ENCODE data around the gene GALK1.
A peak's percentile ranks its signal among the peaks of the same experiment; 100 is the strongest.
"Not testable (repeated sequence)": the region's sequence is repeated elsewhere in the genome, so short reads cannot be mapped to it uniquely, and the experiment has no call there.

The GALK1 gene

DNA sequence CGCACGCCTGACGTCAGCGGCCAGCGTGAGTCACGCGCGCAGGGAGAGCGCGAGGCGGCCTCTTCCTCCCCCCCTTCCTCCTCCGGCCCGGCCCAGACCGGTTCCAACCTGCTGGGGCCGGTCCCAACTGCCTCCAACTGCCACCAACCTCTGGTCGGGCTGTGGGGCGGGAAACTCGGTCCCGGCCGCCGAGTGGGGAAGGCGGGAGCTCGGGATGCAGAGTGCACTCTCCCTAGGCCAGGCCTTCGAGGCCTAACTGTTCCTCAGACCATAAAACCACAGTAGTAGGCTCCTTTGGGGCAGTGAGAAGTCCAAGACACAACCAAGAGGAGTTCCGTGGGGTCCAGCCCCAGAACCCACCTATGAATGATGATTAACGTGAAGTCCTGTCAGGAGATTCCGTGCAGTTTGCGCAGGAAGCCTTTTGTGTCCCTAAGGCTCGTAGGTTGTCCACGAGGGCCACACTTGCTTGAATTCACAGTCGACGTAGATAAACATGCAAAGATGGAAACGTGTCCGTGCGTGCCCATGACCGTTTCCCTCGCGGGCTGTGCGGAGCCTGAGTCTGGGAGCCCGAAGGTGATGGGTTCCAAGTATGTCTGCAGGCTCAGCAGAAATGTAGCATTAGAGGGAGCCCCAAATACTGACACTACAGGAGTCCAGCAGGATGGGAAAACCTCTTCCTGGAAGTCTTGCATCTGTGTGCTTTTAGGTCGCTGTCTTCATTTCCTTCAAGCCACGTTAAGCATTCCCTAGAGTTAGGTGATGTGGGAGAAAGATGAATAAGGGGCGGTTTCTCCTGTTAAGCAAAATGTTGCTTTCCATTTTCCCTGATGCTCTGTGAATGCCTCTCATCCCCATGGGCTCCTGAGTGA lies 20.3 kb upstream of the GALK1 start:
- peak overlapping the region; percentile 99 for H3K4me3 ChIP-seq (ENCODE audit: low read length)
- no peak for DNase-seq (ENCODE audit: low read depth, low spot score)

DNA sequence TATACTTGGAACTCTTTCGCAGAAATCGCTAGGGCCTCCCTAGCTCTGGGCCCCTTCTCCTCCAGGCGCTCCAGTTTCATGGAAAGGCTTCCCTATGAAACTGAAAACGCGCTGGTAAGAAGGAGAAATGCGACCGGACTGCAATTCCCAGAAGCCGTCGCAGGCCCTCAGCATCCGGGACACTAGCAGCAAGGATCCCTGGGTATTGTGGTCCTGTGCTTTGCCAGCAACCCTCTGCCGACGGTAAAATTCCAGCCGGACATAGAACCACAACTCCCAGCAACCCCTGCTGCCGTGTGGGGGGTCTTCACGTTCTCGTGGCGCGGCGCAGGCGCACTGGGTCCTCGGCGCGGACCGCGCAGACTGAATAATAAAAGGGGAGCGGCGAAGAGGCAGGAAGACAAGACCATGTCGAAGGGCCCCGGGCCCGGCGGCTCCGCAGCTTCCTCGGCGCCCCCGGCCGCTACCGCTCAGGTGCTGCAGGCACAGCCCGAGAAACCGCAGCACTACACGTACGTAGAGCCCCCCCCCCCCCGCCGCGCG lies 19.6 kb upstream of the GALK1 start, which contains the start of gene UNK:
Gene UNK (plus strand): TSS at position 334 of the 543 bp plus-strand sequence. CDS start 75 bp downstream, at position 409.
- peak within 1 kb of the TSS; percentile 99 for H3K4me3 ChIP-seq (ENCODE audit: low read length)
- peak; percentile 99 for DNase-seq (ENCODE audit: low read depth, low spot score)

DNA sequence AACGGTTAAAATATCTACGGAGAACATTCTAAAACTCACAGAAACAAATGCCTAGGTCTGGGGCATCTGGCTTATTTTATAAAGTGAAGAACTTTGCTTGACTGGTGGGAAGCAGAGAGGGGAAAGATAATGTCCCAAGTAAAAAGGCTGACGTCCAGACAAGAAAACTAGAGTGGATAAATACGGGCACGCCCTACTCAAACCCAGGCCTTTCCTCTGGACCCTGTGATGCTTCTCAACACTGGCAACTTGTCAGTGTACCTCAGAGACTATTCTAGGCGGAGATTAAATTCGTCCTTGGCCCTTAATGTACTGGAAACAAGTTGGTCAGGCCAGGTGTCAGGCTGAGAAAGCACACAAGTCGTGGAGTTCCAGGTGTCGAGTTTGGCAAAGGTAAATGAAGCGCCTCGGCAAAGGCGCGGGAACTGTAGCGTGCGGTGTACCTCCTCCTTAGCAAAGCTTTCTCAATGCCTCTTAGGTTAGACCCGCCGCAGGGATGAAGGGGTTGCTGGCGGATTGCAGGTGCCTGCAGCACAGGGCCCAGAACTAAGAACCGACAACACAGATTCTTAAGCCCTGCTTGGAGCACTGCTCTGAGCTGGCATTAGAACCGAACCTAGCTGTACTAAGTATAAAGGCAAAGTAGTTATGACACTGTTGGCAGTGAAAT lies 18.9 kb upstream of the GALK1 start:
- peak overlapping the region; percentile 99 for H3K4me3 ChIP-seq (ENCODE audit: low read length)
- no peak for DNase-seq (ENCODE audit: low read depth, low spot score)

DNA sequence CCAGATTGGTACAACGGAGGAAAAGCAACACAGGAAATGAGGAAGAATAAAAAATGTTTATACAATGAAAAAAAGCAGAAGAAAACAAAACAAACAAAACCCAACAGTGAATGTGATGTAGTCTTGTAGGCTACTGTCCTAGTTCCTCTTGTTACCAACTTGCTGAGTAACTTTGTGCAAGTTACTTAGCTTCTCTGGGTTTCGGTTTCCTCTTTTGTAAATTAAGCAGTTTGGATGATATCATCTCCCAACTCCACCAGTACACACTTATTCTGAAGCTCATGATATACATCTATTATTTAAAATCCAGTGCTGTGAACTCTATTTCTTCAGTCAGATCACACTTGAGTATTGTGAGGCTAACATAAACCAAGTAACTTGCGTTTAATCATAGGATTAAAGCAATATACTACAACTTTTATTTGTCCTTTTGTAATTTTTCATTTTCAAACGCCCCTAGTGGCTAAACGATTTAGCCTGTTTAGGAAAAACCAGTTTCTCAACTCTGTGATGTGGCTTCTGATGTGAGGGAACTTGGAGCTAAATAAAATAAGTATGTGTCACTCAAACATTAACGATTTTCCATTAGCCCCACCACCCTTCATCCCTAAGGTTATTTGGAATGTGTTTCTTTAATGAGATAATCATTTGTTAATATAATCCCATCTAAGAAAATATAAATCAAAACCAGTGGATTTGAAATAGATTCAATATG lies 18.2 kb upstream of the GALK1 start:
- peak; percentile 86 for DNase-seq (ENCODE audit: low read depth, low spot score)
- H3K4me3 ChIP-seq (ENCODE audit: low read length): peak overlapping the region; percentile 99

DNA sequence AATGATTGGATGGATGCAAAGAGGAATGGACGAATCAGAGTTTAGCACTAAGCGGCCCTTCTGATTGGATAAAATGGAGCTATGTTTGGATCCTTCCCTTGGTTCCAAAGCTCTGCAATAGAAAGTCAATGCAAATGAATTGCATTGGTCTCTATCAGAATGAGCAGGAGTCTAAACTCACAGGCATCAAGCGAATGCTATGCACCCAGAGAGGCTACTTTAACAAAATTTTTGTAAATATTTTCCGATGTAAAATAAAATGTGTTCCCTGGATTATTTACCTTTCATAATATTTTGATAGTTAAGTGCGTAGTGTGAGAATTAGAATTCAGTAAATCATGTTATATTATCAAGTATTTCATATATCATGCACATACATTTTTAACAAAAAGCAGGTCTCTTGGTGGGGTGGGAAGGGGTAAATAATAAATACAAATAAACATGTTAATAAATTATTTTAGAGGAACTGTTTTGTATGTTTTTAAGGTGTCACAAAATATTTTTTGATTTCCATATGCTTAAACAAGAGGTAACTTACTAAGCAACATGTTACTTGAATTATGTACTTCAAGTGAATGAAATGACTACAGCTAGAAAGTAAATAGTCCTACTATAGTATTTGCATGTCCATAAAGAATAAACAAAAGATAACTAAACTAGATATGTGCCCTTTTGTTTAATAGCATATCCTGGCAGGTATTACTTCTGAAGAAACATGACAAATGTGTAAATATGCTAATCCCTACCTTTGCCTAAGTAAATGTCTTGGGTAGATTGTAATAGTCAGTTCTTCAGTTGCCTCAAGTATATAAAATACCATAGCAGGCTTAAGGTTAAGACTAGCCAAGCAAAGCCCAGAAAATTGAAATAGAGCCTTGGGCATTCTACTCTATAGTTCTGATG lies 15.2 kb upstream of the GALK1 start:
- peak overlapping the region; percentile 28 for H3K4me3 ChIP-seq (ENCODE audit: low read length)
- no peak for DNase-seq (ENCODE audit: low read depth, low spot score)

DNA sequence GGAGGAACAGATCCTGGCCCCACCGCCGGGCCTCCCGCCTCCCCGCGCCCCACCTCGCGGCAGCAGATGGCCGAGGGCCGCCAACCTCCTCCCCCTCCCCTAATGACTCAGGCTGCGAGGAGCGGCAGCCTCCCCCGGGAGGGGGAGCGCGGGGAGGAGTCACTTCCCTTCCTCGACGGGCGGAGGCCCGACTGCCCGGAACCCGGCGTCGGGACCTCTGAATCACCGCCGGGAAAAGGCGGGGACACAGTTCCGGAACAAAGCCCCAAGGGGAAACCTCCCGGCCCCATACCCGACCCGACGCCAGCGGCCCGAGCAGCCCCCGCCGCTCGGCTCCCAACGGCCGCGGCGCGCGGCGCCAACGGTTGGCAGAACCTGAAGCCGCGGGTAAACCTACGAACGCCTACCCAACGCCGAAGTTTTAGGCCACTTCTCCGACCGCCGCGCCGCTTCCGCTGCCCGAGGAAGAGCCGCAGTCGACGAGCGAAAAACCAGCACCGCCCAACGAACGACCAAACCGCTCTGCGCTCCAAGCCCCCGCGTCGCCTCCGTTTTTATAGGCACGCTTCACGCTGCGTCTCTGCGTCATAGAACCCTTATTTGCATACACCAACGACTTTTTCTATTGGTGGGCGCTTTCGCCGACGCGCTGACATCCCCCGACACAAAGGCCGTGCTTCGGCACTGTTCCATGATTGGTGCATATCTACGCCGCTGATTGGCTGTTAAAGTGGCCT lies 14.4 kb upstream of the GALK1 start:
- DNase-seq (ENCODE audit: low read depth, low spot score): peak; percentile 100
- H3K4me3 ChIP-seq (ENCODE audit: low read length): peak overlapping the region; percentile 81

DNA sequence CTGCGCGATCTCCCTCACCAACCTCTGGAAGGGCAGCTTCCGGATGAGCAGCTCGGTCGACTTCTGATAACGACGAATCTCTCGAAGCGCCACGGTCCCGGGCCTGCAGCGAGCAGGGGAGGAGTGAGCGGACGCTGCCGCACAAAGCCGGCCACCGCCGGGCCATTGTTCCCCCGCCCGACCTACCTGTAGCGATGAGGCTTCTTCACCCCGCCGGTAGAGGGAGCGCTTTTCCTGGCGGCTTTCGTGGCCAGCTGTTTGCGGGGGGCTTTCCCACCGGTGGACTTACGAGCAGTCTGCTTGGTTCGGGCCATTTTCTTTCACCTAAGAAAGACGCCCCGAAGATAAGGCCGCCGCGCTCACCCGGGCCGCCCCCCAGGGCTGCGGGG lies 13.9 kb upstream of the GALK1 start:
- DNase-seq (ENCODE audit: low read depth, low spot score): peak; percentile 46
- H3K4me3 ChIP-seq (ENCODE audit: low read length): peak overlapping the region; percentile 81

DNA sequence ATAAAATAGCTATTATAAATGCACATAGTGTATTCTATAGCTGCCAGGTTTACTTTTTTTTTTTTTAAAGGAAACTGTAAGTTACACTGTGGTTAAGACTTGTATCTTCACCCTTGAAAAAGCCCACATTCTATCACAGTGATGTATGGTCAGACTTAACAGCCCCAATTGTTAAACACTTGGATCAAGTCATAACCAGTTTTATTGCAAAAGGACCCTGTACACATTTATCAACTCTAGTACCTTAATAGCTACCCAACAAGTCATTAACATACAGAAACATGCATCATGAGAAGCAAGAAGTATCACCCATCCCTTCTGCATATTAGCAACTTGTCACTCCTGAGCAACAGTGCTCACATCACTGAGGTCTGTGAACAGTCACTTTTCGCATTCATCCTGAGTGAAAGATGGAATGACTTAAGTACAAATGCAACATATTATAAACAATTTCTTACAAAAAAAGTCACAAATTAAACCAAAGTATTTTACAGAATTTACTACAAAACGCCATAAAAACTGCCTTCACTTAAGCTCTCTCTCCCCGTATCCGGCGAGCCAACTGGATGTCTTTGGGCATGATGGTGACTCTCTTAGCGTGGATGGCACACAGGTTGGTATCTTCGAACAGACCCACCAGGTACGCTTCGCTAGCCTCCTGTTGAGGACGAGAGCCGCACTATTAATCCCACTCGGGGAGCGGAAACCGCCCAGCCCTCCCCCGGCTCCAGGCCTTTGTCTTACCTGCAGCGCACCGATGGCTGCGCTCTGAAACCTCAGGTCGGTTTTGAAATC lies 13.3 kb upstream of the GALK1 start:
- peak overlapping the region; percentile 81 for H3K4me3 ChIP-seq (ENCODE audit: low read length)
- DNase-seq (ENCODE audit: low read depth, low spot score): not testable (repeated sequence)

DNA sequence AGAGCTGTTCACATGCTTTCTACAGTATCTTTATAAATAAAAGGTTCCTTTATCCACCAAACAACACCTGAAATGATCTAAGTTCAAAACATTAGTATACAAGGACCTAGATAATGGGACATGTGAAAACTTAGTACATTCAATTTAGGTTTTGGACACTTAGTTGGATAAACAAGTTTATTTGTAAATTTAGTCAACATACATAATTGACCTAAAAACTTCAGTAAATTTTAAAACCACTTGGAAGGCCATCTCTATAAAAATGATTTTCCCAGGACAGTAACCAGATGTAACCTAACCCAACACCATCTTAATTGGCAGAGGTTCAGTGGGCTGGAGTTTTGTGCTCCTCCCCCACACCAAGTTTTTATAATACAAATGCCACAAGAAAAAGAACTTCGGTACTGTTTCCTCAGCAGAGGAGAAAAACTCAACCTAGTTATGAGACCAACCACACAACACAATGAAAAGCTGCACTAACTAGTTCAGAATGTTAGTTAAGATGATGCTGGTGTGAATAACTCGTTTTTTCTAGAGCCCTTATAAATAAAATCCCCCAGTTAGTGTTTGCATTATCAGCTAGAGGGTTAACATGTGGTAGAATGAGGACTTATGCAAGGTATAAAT lies 12.4 kb upstream of the GALK1 start:
- DNase-seq (ENCODE audit: low read depth, low spot score): no peak
- H3K4me3 ChIP-seq (ENCODE audit: low read length): no peak overlapping the region

DNA sequence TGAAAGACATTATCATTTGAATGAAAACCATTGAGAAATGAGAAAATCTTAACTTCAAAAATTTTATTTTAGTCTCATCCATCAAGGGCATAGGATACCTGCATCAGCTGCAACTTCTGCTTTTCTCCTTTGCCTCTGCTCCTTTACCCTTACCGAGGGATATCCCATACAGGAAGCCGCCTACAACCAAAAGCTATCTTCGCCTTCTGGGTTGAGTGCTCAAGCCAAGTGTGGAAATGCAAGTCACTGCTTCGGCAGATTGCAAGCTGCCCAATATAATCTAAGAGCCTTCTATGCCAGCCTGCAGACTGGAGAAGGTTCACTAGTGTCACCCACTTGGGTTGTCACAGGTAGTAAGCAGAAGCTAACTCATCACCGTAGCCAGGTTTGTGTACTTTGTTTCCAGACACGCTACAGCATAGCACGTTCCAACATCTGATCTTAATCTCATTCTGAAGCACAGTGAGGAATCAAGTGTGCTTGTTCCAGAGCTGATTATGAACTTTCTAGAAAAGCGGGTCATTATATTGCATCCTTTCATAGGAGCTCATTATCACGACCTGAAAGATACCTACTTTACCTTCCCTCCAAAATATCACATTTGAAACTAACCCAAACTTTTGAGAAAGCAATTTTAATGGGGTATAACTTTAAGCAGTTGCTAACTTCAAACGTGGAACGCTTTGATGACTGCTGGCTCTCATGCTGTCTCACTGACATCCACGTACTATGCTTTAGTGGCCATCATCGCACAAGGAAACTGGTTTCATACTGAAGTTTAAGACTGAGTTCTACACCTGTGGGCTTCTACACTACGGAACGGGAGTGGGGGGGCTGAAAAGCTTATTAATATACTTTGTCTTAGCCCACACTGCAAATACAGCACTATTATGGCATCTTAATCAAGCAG lies 11.6 kb upstream of the GALK1 start:
- DNase-seq (ENCODE audit: low read depth, low spot score): no peak
- no peak overlapping the region for H3K4me3 ChIP-seq (ENCODE audit: low read length)

DNA sequence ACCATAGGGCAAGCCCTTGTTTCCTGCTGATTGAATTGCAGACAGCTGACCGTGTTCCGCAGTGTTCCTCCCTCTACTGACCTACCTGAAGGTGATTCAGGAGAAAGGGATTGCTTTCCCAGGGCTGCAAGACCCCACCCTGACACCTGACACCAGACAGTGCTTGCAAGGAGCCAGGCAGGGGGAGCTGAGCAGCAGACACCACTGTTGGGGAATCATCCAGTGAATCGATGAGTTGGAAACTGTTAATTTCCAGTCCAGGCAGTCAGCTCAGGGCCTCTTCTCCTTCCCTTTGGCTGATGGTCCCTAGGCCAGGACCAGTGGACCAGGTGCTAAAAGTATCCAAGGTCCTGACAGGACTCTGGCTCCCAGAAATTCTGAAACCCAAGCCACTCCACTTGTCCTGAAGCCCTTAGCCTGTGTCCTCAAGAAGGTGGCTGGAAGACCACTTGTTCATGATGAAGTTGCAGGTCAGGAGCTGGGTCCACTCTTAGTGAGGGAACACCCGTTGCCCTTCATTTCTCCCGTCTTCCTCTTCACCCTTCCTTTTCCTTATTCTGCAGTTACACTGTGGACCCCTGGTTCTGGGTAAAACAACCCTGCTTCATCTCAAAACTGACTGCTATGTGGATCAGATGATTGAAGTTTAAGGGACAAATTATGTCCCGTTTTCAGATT lies 10.1 kb upstream of the GALK1 start:
- no peak for DNase-seq (ENCODE audit: low read depth, low spot score)
- no peak overlapping the region for H3K4me3 ChIP-seq (ENCODE audit: low read length)

DNA sequence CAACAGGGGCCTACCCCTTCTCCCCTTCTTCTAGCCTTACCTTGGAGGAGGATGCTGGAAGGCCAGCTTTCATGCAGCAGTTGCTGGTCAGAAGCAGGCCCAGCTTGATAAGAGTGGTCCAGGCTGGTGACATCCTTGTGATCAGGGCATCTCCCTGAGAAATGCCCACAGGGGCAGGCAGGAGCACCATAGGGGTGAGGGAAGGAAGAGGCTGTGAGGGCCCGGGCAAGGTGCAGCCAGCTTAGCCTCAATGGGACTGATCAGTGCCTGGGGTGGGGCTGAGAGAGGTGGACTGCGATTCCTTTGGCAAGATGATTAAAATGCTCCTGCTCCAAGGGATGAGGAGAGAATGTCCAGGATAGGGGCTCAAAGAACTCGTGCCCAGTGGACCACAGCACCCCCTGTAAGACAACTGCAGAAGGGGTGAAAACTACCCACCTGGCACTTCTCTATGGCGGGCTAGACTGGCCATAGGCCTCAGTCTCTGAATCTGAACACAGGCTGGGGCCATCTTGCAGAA lies 9.5 kb upstream of the GALK1 start:
- no peak overlapping the region for H3K4me3 ChIP-seq (ENCODE audit: low read length)
- no peak for DNase-seq (ENCODE audit: low read depth, low spot score)

DNA sequence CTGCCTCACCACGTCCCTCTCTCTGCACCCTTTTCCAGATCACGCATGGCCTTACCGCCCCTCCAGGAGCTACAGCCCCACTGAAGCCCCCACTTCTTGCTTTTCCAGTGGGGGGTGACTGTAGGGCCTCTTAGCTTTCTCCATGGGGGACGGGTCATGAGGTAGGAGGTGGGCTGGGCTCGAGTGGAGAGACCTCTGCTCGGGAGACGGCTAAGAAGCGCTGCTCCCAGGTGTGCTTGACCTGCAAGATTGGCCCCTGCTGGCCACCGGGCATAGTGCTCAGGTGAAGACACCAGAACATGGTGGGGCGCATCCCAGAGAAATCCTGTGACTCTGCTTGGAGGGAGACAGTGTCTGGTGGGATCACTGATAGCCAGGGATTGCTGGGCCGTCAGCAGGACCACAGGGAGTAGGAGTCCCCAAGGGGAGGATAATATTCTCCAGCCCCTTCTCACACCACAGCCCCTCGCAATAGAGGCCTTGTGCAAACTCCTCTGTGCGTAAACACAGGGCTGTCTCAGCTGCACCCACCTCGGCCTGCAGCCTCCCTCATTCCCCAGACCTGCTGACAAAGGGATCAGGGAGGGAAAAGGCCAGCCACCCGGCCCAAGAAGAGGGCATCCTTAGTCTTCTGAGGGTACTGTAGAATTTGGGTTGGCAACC lies 8.9 kb upstream of the GALK1 start:
- DNase-seq (ENCODE audit: low read depth, low spot score): no peak
- no peak overlapping the region for H3K4me3 ChIP-seq (ENCODE audit: low read length)

DNA sequence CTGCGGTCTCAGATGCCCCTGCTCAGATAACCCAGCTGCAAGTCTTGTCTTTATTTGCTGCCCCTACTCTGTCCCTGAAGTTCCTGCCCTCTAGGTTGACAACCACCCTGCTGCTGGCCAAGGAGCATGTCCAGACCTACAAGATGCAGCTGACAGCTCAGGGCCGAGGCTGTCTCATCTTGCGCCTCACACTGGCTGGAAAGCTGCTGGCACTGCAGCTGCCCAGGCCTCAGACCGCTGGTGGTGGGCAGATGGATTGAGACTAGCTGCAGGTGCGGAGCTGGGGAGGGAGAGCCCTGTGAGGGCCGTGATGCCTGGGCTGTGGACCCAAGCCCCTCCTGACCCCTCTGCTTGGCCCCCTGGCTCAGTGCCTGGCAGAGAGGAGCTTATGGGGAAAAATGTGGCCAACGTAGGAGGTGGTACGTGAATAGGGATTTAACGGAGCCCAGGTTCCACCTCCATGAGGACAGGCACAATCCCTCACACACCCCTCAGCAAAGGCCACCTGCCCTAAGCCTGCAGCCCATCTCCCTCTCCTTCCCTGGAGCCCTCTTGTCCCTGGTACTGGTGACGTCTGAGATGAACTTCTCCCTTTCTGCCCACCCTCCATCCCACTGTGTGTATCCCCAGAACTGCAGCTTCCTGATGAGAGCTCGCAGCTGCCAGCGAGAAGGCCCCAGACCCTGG lies 8.3 kb upstream of the GALK1 start:
- no peak for DNase-seq (ENCODE audit: low read depth, low spot score)
- H3K4me3 ChIP-seq (ENCODE audit: low read length): no peak overlapping the region
